Measurements from ENCODE around the gene PLXND1.

- TF ChIP-seq CTCF (IDR thresholded peaks at IDR 0.05) (no peak), POLR2A (IDR thresholded peaks at IDR 0.05) (no peak), EP300 (IDR thresholded peaks at IDR 0.05) (no peak)
Measured at GRCh38 chr3:129597087-129597999, 9.1 kb downstream of the PLXND1 start.
